Ureter (tissue), 1 donor: ENCODE data around the gene CRB2. TPM values are rescaled to one million over a fixed set of nuclear protein-coding genes. Genes with fewer than 3 reads are reported as not detected.

ENCODE experiments used
- DNase-seq: peaks from one replicate; pipeline ENCODE4 v3.0.0-alpha.2; 2020; ENCODE audit warnings: low spot score
- total RNA-seq: library from RNA; stranded (reverse); gene quantifications from one replicate; pipeline ENCODE4 v1.2.4, GENCODE V29; 2023
- donor health status: DM: yes; HTN: yes; CAD: no.

The CRB2 gene
- total RNA-seq, 1 donor from 2014 or later = 0.05 TPM

GRCh38 chr9:123347289-123348060, 8.5 kb upstream of the CRB2 start:
- DNase-seq = no peak

- no peak for DNase-seq
Observed at GRCh38 chr9:123348317-123348992, 7.5 kb upstream of the CRB2 start.

- no peak for DNase-seq
Observed at GRCh38 chr9:123349033-123349432, 7.0 kb upstream of the CRB2 start.

GRCh38 chr9:123349691-123350480, 6.1 kb upstream of the CRB2 start:
- peak; percentile 66 for DNase-seq

GRCh38 chr9:123350590-123351310, 5.2 kb upstream of the CRB2 start:
- DNase-seq = no peak

GRCh38 chr9:123353041-123353440, 3.0 kb upstream of the CRB2 start:
- DNase-seq = no peak

DNA sequence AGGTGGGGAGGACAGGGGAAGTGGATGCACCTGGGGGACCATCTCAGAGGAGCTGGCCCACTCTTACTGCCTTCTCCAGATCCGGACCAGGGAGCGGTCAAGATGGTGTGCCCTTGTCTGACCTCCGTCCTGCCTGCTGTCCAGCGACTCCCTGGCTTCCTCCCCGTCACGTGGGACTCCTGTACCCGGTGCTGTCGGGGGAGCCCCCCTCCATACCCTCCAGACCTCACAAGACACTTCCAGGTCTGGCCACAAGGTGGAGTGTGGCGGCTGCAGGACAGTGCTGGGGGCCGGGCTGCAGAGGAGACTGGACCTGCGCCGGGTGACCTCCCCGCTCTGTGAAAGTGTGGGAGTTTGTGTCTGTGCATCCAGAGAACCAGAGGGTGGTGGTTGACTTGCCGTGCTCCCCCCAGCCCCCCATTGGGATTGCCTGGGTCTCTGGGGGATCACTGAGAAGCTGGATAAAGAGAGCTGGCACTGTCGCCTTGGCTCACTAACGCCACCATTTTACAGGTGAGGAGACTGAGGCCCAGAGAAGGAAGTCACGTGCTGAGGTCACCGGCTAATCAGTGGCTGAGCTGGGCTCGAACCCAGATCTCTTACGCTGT, 1.9 kb upstream of the CRB2 start:
- DNase-seq = peak; percentile 64

DNA sequence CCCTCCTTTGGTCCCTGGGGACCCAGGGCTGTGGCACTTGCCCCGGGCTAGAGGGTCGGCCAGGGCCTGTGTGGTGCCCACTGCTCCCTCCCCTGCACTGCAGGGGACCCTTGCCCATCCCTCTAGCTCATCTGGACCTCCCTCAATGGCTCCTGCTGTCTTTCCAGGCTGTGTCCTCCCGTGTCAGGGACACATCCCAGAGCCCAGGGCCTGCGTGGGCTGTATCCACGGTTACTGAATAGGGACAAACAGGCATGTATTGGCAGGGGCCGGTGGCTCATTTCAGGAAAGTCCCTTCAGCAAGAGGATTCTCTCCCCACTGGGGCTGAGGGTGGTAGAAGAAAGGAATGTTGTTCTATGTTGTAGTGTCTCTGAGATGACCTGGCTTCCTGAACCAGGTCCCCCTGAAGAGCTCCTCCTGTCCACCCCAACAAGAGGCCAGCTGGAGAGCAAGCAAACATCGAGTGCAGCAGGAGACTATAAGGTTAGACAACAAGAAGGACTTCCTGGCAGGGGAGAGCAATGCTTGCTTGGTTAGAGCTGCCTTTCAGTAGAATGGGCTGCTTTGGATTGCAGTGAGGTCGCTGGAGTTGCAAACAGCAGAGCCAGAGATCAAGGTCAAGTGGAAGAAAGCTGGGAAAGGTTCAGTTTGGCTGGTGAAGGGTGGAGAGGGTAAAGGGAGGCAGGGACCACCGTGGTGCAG, 1.0 kb upstream of the CRB2 start:
- no peak for DNase-seq

GRCh38 chr9:123356851-123357742, 1.1 kb downstream of the CRB2 start:
- no peak for DNase-seq

GRCh38 chr9:123357743-123358059, 1.7 kb downstream of the CRB2 start:
- no peak for DNase-seq

GRCh38 chr9:123358181-123358905, 2.3 kb downstream of the CRB2 start:
- no peak for DNase-seq

DNA sequence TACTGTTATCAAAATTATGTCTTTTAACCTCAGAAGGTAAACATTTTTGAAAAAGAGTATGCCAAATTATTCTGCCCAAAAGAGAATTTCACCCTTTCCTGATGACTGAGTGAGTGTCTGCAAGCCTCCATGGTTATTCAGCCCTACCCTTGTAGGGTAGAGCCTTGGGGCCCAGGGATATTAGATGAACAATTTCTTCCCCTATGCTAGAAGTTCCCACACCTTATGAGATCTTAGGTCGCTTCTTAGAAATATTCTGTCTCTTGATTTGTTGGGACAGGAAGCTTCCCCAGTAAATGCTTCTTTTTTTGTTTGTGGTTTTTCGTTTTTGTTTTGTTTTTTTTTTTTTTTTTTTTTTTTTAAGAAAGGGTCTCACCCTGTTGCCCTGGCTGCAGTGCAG, 3.1 kb downstream of the CRB2 start:
- no peak for DNase-seq

- DNase-seq = no peak
Observed at GRCh38 chr9:123359546-123359945, 3.5 kb downstream of the CRB2 start.

DNA sequence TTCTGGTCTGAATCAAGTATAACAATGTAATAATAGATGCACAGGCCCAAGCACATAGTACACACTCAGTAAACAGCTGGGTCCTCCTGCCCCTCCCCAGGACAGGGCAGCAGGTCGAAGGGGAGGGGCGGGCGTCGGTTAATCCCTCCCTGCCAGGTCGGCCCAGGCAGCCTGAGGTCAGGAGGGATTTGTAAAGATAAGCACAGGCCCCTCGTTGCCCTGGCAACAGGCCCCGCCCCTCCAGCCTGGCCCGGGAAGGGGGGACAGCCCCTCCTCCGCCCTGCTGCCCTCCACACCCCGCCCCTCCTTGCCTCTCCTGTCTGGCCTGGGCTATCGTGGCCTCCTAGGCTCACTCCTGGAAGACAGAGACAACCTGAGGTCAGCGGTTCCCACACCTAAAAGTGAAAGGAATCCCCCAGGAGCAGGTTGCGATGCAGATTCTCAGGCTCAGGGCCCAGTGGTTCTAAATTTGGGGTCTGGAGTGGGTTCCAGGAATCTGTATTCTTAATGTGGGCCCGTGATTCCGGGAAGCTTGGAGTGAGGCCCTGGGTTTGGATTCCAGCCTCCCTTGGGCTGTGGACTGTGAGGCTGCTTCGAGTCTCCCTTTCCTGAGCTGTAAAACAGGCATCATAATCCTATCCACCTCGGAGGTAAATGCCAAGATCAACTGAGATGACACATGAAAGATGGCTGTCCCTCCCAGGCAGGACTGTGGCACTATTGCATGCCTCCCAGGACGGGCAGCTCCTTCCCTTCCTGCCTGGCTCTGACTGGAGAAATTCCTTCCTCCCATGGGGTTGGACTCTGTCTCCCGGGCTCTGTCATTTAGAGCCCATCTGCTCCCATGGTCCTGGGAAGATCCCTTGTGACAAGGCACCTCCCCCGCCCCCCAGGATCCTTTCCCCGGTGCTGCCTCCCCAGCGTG, 4.4 kb downstream of the CRB2 start:
- no peak for DNase-seq

DNA sequence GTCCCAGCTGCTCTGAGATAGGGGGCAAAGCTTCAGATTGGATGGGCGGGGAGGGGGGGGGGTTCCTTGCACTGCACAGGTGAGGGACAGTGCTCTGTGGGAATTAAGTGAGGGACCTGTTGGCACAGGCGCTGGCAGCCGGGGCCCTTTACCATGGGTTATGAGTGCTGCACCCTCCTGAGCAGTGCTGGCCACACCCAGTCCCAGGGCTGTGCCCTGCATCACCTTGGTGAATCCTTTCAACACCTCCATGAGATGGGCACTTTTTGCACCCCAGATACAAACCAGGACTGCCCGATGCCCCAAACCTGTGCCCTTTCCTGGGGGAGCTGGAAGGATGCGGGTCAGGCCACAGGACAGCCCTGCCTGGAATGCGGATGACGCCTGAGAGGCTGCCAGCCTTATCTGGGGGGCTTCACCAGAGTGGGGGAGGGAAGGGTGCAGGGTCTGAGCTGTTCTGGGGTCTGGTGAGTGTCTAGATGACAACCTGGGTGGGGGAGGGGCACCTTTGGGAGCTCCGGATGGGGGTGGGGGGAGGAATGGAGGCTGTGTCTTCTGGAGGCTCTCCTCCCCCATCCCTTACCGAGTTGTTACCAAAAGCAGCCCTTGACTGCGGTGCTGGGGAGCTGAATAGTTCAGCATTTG, 5.2 kb downstream of the CRB2 start:
- no peak for DNase-seq

DNA sequence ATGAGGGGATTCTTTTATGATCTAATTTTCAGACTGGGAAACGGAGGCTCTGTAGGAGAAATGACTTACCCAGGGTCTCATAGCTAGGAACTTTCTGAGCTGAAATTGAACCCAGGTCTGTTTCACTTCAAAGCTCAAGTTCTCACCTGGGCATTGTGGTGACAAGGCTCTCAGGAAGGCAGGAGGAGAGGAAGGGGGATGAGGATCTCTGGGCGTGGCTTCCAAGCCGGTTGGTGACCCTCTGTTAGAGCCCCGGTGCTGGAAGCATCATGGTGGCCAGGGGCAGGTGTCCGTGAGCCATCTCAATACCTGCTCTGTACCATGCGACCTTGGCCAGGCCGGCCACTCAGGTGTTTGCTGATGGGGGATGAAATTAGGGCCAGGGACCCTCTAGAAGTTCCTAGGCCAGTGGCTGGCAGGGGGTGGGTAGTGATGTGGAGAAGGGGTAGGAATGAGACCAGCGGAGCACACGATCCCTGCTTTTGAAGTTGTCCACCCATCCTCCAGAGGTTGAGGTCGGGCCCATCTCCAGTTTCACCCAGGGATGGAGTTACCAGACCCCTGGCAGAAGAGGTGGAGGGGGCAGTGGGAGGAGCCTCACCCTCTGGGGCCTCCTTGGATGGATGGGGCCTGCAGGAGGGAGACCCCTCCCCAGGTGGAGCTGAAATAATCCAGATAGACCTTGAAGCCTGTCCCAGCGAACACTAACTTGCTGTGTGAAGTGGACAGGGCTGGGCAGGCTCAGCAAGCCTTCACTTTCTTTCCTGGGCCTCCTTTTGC, 5.9 kb downstream of the CRB2 start:
- no peak for DNase-seq

GRCh38 chr9:123362856-123363255, 6.9 kb downstream of the CRB2 start:
- no peak for DNase-seq
